Dermis microvascular lymphatic vessel endothelial cell (primary cell): ENCODE results near the gene DHRS7C. TPM values are rescaled to one million over a fixed set of nuclear protein-coding genes. Genes with fewer than 3 reads are reported as not detected.
A peak's percentile ranks its signal among the peaks of the same experiment; 100 is the strongest.

ENCODE experiments used
- DNase-seq, 2 donors: peaks; one replicate each; pipeline versions ENCODE4 v3.0.0 to v3.0.0-alpha.2; 2010; ENCODE audit warnings: low read depth in 2 of 2
- total RNA-seq: library from RNA; depleted of rRNA; stranded (reverse); fragments of >200 nt; gene quantifications from 2 replicates; pipeline ENCODE4 v1.2.1, GENCODE V29; 2014

The DHRS7C gene
- total RNA-seq, 1 donor from 2014 or later, result not detected

- DNase-seq, result no peak
Observed at GRCh38 chr17:9766970-9767369, 24.4 kb downstream of the DHRS7C start.

- DNase-seq, result no peak
Observed at GRCh38 chr17:9765322-9765721, 26.1 kb downstream of the DHRS7C start.

GRCh38 chr17:9763643-9764042 lies 27.7 kb downstream of the DHRS7C start:
- no peak for DNase-seq

GRCh38 chr17:9760266-9760665 lies 31.1 kb downstream of the DHRS7C start:
- DNase-seq, result no peak

GRCh38 chr17:9755083-9755482 lies 36.3 kb downstream of the DHRS7C start:
- no peak for DNase-seq

- DNase-seq, result no peak
Observed at GRCh38 chr17:9750524-9750923, 40.9 kb downstream of the DHRS7C start.

- DNase-seq, result no peak
Observed at GRCh38 chr17:9729735-9730420, 61.5 kb downstream of the DHRS7C start.

- peak; percentile 34 to 41 for DNase-seq
Observed at GRCh38 chr17:9729034-9729650, 62.2 kb downstream of the DHRS7C start.

- no peak for DNase-seq
Observed at GRCh38 chr17:9728564-9728963, 62.8 kb downstream of the DHRS7C start.

- DNase-seq, result no peak
Observed at GRCh38 chr17:9728005-9728404, 63.4 kb downstream of the DHRS7C start.

- DNase-seq, result no peak
Observed at GRCh38 chr17:9726291-9726690, 65.1 kb downstream of the DHRS7C start.

- DNase-seq, result no peak
Observed at GRCh38 chr17:9725575-9725974, 65.8 kb downstream of the DHRS7C start.

Other genes starting within 250 kb of the DHRS7C start
- gene STX8, start 215.8 kb downstream of the DHRS7C start, total RNA-seq, result 49.3 and 59.8 TPM in 2 replicates
- not detected in 2 replicates for gene CFAP52, start 214.9 kb downstream of the DHRS7C start, total RNA-seq
- gene USP43, start 146.1 kb downstream of the DHRS7C start, total RNA-seq, result 0.13 TPM in 2 replicates
- not detected in 2 replicates for gene GSG1L2, start 30.5 kb upstream of the DHRS7C start, total RNA-seq
- under 0.01 TPM in 1 of 2 replicates, not detected in the other for gene GLP2R, start 34.3 kb upstream of the DHRS7C start, total RNA-seq
- not detected in 2 replicates for gene RCVRN, start 113.7 kb upstream of the DHRS7C start, total RNA-seq